Ascending aorta (tissue), 2 donors: ENCODE data around the gene KRTAP5-4. TPM values are rescaled to one million over a fixed set of nuclear protein-coding genes. Genes with fewer than 3 reads are reported as not detected.
"Not testable (repeated sequence)": the region's sequence is repeated elsewhere in the genome, so short reads cannot be mapped to it uniquely, and the experiment has no call there.

Source experiments
- DNase-seq, 2 donors: peaks; one replicate each; pipeline ENCODE4 v3.0.0-alpha.2; 2019; ENCODE audit warnings: low spot score in 2 of 2
- H3K27ac ChIP-seq, 2 donors: fragments of 200-600 bp; sonication (generic); one replicate each; pipeline ENCODE4 v1.5.1; 2016 to 2017; ENCODE audit warnings: mild to moderate bottlenecking in 1 of 2
- H3K27me3 ChIP-seq: fragments of 200-600 bp; sonication (generic); one replicate; pipeline ENCODE4 v1.5.1; 2017
- H3K36me3 ChIP-seq, 2 donors: fragments of 200-600 bp; sonication (generic); one replicate each; pipeline ENCODE4 v1.5.1; 2016
- H3K4me1 ChIP-seq, 2 donors: fragments of 200-600 bp; sonication (generic); one replicate each; pipeline ENCODE4 v1.5.1; 2016 to 2017; ENCODE audit warnings: mild to moderate bottlenecking in 1 of 2
- H3K4me3 ChIP-seq, 2 donors: fragments of 200-600 bp; sonication (generic); one replicate each; pipeline ENCODE4 v1.5.1; 2016 to 2017; ENCODE audit warnings: mild to moderate bottlenecking in 1 of 2
- H3K9me3 ChIP-seq, 2 donors: fragments of 200-600 bp; sonication (generic); one replicate each; pipeline ENCODE4 v1.5.1; 2016
- intact Hi-C: fragments of 100-400 bp; cut with DNase I; formaldehyde crosslinking; loops from one replicate; pipeline ENCODE4 v1.15.1; 2023
- total RNA-seq: library from RNA; depleted of rRNA; stranded (reverse); fragments of >200 nt; gene quantifications from one replicate; pipeline ENCODE4 v1.1.0, GENCODE V29; 2016
- TF ChIP-seq, protein P1 (sequence below), 3 experiments: fragments of 200-600 bp in 2 of 3; fragments of 450-650 bp in 1 of 3; sonication (generic) in 2 of 3; IDR thresholded peaks; one replicate each; pipeline ENCODE4 v1.5.1; 2016 to 2019; ENCODE audit warnings: antibody characterized with exemption in 3 of 3, mild to moderate bottlenecking in 1 of 3, moderate library complexity in 1 of 3

Gene KRTAP5-4, protein sequence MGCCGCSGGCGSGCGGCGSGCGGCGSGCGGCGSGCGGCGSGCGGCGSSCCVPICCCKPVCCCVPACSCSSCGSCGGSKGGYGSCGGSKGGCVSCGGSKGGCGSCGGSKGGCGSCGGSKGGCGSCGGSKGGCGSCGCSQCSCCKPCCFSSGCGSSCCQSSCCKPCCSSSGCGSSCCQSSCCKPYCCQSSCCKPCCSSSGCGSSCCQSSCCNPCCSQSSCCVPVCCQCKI
- not detected for total RNA-seq

DNA sequence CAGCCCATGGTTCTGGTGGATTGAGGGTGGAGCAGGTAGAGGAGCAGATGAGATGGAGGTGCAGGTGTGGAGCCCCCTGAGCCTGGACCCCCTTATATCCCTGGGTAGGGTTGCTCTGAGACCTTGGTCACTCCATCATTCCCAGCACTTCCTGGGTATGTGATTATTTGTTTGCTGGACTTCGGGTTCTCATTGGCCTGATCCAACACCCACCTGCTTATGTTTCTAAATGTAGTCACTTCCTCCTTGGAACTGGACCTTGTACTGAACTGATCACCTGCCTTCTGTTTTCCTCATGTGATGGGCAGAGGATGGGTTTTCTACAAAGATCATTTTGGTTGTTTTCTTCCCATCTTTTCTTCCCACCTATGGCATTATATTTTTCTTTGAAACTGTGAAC lies at the start of gene KRTAP5-4:
Gene KRTAP5-4, minus strand, starts transcription at position 53 of the 400 bp plus-strand sequence. Its CDS starts 45 bp downstream, at position 8.
- TF ChIP-seq, protein P1, sequence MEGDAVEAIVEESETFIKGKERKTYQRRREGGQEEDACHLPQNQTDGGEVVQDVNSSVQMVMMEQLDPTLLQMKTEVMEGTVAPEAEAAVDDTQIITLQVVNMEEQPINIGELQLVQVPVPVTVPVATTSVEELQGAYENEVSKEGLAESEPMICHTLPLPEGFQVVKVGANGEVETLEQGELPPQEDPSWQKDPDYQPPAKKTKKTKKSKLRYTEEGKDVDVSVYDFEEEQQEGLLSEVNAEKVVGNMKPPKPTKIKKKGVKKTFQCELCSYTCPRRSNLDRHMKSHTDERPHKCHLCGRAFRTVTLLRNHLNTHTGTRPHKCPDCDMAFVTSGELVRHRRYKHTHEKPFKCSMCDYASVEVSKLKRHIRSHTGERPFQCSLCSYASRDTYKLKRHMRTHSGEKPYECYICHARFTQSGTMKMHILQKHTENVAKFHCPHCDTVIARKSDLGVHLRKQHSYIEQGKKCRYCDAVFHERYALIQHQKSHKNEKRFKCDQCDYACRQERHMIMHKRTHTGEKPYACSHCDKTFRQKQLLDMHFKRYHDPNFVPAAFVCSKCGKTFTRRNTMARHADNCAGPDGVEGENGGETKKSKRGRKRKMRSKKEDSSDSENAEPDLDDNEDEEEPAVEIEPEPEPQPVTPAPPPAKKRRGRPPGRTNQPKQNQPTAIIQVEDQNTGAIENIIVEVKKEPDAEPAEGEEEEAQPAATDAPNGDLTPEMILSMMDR (IDR thresholded peaks at IDR 0.05): no peak
- no peak within 1 kb of the TSS for H3K4me3 ChIP-seq
- H3K27me3 ChIP-seq: no peaks in the 10 kb centered on the region
- no peak within 1 kb of the TSS for H3K27ac ChIP-seq
- no peaks in the 10 kb centered on the region for H3K4me1 ChIP-seq
- no peak for DNase-seq
- no peaks in the 10 kb centered on the region for H3K36me3 ChIP-seq
- intact Hi-C loops: no loop called here
- no peaks in the 10 kb centered on the region for H3K9me3 ChIP-seq

DNA sequence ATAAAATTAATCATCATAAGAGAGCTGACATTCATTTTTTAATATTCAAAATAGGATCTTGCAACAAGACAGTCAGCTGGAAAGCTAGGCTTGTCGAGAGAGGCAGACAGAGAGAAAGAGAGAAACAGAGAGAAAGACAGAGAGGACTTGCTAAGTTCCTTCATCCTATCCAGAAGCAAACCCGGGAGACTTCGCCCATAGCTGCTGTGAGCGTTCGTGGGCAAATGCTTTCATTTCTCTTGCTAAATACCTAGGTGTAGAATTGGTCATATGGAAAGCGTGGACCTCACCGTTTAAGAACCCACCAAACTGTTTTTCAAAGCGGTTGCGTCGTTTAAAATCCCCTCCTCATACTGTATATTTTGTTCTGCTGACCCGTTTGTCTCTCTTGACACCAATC lies 49.7 kb upstream of the KRTAP5-4 start:
- H3K36me3 ChIP-seq: no peaks in the 10 kb centered on the region
- intact Hi-C loops: no loop called here

DNA sequence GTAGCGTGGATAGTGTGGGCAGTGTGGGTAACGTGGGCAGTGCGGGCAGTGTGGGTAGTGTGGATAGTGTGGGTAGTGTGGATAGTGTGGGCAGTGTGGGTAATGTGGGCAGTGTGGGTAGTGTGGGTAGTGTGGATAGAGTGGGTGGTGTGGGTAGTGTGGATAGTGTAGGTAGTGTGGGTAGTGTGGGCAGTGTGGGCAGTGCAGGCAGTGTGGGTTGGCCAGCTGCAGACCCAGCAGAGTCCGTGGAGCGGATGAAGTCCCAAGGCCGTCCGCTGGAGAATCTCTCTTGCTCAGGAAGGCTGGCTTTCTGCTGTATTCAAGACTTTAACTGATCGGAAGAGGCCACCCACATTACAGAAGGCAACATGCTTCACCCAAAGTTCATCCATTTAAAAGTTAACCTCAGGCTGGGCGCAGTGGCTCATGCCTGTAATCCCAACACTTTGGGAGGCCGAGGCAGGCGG lies 49.0 kb upstream of the KRTAP5-4 start:
- Histone ChIP-seq H3K4me3 (no peak overlapping the region), H3K27me3 (no peaks in the 10 kb centered on the region), H3K27ac (no peak overlapping the region), H3K9me3 (no peaks in the 10 kb centered on the region), H3K36me3 (no peaks in the 10 kb centered on the region), H3K4me1 (no peaks in the 10 kb centered on the region)
- intact Hi-C loops: no loop called here
- TF ChIP-seq, protein P1 (IDR thresholded peaks at IDR 0.05): no peak
- DNase-seq: no peak

More for the DNA sequence above, 49.7 kb upstream of the KRTAP5-4 start:
- no peaks in the 10 kb centered on the region for H3K9me3 ChIP-seq
- H3K4me3 ChIP-seq: no peak overlapping the region
- no peak overlapping the region for H3K27ac ChIP-seq
- no peaks in the 10 kb centered on the region for H3K27me3 ChIP-seq
- TF ChIP-seq, protein P1 (IDR thresholded peaks at IDR 0.05): no peak
- DNase-seq: no peak
- H3K4me1 ChIP-seq: no peaks in the 10 kb centered on the region

DNA sequence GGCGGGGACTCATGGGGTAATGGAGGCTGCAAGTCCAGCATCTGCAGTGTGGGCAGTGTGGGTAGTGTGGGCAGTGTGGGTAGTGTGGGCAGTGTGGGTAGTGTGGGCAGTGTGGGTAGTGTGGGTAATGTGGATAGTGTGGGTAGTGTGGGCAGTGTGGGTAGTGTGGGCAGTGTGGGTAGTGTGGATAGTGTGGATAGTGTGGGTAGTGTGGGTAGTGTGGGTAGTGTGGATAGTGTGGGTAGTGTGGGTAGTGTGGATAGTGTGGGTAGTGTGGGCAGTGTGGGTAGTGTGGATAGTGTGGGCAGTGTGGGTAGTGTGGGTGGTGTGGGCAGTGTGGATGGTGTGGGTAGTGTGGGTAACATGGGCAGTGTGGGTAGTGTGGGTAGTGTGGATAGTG lies 48.5 kb upstream of the KRTAP5-4 start:
- DNase-seq, H3K4me1 ChIP-seq, intact Hi-C loops, H3K36me3 ChIP-seq, H3K27ac ChIP-seq, H3K9me3 ChIP-seq, H3K27me3 ChIP-seq, H3K4me3 ChIP-seq: not testable (repeated sequence)

DNA sequence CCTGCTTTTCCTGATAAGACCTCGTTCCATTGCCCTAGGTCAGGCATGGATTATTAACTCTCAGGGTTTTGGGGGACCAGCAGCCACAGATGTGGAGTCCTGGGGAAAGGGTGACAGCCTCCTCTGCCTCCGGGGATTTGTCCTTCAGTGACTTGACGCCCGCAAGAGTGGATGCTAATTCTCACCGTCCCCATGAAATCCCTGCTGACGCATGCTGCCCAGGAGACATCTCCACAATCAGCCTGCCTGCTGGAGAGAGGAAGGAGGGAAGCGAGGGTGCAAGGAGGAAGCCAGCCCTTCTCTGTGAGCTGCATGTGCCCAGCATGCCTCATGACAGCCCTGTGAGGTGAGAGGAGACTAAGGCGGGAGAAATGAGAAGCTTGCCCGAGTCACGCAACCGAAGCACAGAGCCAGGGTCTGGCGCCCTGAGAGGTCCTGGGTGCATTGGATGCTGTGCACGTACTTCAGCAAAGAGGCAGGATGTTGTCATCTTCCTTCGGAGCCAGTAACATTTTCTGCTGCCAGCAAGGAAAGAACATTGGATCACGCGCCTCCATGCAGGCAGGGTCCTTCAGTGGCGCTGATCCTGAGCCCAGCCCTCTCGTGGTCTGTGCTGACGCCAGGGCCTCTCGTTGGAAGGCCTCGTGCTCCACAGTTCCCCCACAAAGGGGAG lies 47.7 kb upstream of the KRTAP5-4 start:
- DNase-seq: no peak
- Histone ChIP-seq H3K4me3 (no peak overlapping the region), H3K36me3 (no peaks in the 10 kb centered on the region), H3K4me1 (no peaks in the 10 kb centered on the region), H3K9me3 (no peaks in the 10 kb centered on the region), H3K27me3 (no peaks in the 10 kb centered on the region), H3K27ac (no peak overlapping the region)
- TF ChIP-seq, protein P1 (IDR thresholded peaks at IDR 0.05): no peak
- intact Hi-C loops: no loop called here

DNA sequence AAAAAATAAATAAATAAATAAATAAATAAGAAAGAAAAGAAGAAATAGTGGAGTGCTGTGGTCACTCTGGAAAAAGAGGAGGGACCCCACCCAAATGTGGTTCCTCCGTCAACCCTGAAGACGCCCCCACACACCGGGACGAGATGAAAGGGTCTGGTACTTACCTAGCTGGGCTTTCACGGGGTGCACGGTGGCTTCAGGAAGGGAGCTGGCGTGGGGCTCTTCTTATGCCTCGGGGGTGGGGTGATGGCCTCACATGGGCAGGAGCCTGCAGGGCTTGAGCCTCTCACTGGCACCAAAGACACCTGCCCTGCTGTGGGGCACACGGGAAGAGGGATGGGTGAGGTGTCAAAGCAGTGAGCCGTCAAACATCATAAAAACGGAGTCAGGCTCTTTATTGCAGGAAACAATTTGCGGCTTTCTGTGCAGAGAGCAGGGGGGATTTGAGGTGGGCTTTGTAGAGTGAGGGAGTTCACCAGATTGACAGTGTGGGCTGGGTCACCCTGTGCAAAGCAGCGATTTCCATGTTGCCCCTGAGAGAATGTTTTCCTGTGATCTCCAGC lies 47.1 kb upstream of the KRTAP5-4 start:
- no peak for DNase-seq
- Histone ChIP-seq H3K4me3 (no peak overlapping the region), H3K4me1 (no peaks in the 10 kb centered on the region), H3K36me3 (no peaks in the 10 kb centered on the region), H3K27me3 (no peaks in the 10 kb centered on the region), H3K27ac (no peak overlapping the region), H3K9me3 (no peaks in the 10 kb centered on the region)
- intact Hi-C loops: no loop called here
- TF ChIP-seq, protein P1 (IDR thresholded peaks at IDR 0.05): no peak
